ENCODE results near the gene PPP2R3C.

- TF ChIP-seq EP300 (IDR thresholded peaks at IDR 0.05) (no peak), CTCF (IDR thresholded peaks at IDR 0.05) (no peak), POLR2A (IDR thresholded peaks at IDR 0.05) (no peak)
These were observed 43.7 kb downstream of the PPP2R3C start for GRCh38 chr14:35078082-35078481.
